NCI-H69 (cell line): ENCODE measurements around the gene TMA16.
A peak's percentile ranks its signal among the peaks of the same experiment; 100 is the strongest.
"Not testable (repeated sequence)": the region's sequence is repeated elsewhere in the genome, so short reads cannot be mapped to it uniquely, and the experiment has no call there.

ENCODE experiments used
- DNase-seq: peaks from one replicate; lab custom pipeline; 2025; lab: John Stamatoyannopoulos, UW

TMA16 gene

DNA sequence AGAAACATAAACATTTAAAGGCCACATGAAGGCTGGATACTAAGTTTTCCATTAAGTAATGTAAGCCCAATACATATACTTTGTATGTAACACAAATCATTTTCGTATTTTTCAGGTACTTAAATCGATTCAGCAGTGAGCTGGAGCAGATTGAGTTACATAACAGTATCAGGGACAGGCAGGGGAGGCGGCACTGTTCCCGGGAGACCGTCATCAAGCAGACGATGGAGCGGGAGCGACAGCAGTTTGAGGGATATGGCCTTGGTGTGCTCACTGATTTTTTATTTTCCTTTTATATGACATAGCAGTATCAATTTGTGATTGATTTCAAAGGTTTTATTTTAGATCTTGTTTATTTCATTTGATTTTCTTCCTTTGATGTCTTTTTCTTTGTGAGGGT, 20.7 kb downstream of the TMA16 start:
- DNase-seq = no peak

DNA sequence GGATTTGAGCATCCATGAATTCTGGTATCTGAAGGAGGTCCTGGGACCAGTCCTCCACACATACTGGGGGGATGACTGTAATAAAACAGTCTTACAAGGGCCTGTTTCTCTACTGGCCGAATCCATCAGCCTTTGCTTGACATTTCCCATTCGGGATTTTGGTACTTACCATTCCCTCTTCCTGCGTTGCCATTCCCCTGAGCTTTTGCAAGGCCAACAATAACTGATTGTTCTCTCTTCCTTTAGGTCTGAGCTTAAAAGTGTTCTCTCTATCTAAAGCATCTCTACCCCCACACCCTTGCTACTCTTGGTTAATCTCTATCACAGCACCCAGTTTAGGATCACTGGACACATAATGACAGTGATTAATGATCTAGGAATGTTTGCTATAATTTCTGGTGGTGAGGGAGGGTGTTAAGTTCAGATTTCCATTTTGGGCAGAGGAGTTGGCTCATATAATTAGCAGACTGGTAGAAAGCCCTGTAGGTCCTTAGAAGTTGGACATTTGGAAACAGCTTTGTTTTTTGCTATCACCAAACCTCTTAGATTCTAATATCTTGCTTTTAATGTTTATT, 29.4 kb downstream of the TMA16 start:
- peak; percentile 1 for DNase-seq

DNA sequence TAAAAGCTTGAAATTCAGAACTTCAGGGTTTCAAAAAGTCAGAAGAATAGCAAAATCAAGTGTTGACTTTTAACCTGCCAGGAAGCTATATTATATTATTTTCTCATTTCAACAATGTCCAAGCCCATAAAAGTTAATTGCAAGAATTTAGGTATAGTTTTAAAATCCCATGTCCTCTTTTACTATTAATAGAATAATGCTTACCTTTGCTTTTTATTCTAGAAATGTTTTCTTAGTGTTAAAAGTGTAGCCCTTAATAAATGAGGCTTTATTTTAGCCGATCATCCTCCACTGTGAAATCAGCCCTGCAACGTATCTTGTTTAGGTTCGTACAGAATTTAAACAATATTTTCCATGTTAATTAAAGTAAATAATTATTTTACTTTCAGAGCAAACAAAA, 31.5 kb downstream of the TMA16 start:
- no peak for DNase-seq

DNA sequence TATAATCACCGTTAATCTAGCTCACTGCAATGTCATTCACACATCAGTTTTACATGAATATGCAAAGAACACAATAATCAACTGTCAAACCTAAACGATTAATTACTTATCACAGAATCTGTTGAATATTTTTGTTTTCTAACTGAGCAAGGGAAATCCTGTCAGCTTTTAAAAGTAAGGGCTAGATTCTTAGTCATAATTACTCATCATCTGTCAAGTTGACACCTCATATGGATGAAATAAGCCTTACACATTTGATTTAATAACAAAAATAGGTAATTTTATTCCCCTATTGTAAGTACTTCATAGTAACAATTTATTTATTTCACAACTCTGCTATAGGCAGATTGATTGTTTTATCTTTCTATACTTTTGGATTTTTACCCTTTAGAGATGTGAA, 32.7 kb downstream of the TMA16 start:
- DNase-seq = no peak

DNA sequence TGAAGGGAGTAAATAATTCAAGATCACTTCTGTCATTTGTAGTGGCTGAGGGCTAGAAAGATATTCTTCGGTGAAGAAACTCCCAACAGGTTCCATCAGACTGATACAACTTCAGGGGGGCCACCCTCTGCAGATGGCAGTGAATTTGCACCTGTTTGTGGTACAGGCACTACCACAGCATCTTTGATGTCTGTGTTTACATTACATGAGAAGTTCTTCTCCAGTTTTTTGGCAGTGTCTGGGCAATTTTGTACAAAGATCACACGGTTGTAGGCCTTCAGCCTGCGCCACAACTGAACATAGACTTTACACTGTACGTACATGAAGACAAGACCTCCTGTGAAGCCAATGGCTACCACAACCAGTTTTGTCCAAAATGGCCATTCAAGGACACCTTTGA, 34.2 kb downstream of the TMA16 start:
- no peak for DNase-seq

- DNase-seq = no peak
Measured at GRCh38 chr4:163534056-163534455, 39.6 kb downstream of the TMA16 start.

DNA sequence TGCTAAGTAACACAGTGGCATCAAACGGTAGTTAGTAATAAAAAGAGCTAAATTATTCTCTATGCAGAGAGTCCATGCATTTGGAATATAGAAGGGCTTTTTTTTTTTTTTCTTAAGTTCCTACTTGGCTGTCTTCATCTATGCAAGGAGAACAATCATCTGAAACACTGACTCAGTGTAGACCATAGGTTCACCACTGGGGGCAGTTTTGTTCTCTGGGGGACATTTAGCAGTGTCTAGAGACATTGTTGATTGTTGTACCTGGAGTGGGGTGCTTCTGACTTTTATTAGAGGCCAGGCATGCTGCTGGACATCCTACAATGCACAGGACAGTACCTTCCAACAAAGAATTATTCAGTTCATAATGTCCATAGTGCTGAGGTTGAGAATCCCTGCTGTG, 41.2 kb downstream of the TMA16 start:
- DNase-seq = peak; percentile 1

GRCh38 chr4:163536091-163536490, 41.6 kb downstream of the TMA16 start:
- no peak for DNase-seq

DNA sequence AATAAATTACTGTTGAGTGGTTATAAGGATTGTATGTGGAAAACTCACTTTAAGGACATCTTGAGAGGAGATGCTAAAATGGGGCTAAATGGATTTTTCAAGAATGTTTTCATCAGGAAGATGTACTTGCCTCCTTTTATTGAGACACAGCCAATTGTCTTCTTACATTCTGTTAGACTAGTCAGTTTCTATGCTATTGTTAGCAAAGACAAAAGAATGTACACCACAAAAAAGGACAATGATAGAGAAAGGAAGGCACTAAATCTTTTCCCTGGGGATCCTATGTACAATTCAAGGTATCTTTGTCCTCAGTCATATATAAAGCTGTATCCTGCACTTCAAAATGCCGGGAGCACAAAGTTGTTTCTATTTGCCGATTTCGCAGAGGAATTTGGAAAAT, 42.6 kb downstream of the TMA16 start:
- DNase-seq = no peak

DNA sequence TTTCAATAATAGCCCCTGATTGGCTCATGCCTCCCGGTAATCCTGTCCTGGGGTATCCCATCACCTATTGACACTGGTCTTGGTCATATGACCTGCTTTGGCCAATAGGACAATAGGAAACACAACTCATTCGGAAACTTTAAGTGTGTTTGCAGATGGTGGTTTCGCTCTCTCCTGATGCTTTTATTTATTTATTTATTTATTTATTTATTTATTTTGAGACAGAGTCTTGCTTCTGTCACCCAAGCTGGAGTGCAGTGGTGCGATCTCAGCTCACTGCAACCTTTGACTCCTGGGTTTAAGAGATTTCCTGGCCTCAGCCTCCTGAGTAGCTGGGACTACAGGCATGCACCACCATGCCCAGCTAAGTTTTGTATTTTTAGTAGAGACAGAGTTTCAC, 44.3 kb downstream of the TMA16 start:
- DNase-seq = not testable (repeated sequence)

DNA sequence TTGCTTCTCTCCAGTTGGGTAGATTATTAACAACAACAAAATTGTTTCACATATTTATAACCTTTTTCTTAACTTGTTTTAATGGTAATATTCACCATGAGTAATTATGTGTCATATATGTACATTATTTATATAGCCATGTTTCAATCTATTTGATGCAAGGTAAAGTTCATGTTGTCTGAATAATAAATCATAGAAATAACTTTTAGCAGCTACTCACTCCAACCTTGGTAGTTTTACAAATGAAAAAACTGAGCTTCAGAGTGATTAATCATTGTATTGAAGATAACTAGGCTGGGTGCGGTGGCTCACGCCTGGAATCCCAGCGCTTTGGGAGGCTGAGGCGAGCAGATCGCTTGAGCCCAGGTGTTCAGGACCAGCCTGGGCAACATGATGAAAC, 46.0 kb downstream of the TMA16 start:
- no peak for DNase-seq

GRCh38 chr4:163540977-163541376, 46.5 kb downstream of the TMA16 start:
- DNase-seq = no peak

DNA sequence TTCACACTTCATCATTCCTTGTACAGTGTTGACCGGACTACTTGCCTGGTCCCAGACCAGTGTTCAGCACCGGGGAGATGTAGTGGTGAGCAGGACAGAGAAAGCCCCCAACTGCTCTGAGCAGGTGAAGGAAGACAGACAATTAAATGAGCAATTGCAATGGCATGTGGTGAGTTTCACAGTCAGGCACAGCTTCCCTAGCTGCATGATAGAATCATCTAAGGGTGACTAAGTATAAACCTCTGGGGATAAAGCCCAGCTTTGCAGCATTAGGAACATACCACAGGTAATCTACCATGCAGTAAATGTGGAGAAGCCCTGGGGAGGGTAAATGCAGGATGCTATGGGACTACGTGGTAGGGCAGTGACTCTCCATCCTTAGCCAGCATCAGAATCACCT, 47.8 kb downstream of the TMA16 start:
- no peak for DNase-seq

GRCh38 chr4:163544407-163545038, 50.0 kb downstream of the TMA16 start:
- peak; percentile 54 for DNase-seq

DNA sequence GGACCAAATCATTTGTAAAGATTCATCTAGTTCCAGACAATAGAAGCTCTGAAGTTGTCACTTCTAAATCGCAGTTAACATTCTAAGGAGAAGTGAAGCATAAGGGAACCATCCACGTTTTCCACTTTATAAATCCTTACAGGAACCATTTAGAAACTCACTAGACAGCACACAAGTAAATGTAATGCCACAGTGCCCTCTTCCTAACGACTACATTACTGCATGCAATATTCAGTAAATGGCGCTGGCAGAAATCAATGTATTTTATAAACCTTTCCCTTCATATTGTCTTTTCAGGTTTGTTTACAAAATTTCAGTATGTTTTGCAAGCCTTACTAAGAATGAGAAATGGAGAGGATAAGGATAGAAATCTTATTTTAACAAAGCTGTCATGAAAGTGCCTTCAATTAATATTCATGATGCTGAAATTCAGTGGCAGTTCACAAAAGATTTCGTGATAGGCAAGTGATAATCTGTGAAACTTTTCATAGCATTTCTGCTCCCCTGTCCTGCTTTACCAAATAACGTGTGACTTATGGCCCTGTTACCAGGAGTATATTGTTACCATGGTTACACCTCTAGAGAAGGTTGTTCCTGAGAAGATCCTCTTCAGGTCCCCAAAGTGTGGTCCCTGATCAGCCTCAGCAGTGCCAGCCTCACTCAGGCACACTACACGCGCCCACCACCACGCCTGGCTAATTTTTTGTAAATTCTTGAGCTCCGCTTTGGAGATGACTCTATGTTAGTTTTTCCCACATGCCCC, 54.2 kb downstream of the TMA16 start:
- peak; percentile 43 for DNase-seq

GRCh38 chr4:163550869-163551267, 56.4 kb downstream of the TMA16 start:
- DNase-seq = no peak

DNA sequence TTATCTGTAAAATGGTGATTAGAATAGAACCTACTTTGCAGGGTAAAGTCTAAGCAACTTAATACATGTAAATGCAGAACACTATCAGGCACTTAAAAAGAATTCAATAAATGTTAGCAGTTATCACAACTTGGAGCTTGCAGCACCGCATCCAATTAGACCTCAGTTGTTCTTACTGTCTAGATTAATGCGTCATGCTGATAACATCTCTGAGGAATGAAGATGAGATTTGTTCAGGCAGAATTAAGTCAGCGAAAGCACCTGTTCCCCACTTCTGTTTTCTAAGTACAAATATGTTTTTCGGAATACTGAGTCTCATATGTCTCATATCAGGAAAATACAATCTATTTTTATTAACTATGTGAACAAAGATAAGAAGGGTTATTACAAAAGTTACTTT, 58.7 kb downstream of the TMA16 start:
- DNase-seq = no peak

- peak; percentile 30 for DNase-seq
Measured at GRCh38 chr4:163554870-163555465, 60.5 kb downstream of the TMA16 start.

DNA sequence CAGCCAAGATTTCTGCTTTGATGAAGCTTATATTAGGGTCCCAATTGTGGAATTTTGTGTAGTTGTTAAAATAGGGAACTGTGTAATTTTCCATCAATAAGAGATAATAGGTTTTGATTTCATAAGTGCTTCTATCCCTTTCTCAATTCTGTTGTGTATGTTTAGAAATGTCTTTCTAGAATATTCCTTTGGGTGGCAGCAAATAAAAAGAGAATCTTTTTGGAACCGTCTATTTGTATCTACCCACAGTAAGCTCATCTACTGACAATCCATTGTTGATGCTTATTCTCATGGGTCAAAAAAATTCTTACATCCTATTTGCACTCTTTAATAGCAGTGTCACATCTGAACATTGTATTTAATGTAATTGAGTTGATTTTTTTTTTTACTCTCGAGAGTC, 61.7 kb downstream of the TMA16 start:
- DNase-seq = peak; percentile 26

DNA sequence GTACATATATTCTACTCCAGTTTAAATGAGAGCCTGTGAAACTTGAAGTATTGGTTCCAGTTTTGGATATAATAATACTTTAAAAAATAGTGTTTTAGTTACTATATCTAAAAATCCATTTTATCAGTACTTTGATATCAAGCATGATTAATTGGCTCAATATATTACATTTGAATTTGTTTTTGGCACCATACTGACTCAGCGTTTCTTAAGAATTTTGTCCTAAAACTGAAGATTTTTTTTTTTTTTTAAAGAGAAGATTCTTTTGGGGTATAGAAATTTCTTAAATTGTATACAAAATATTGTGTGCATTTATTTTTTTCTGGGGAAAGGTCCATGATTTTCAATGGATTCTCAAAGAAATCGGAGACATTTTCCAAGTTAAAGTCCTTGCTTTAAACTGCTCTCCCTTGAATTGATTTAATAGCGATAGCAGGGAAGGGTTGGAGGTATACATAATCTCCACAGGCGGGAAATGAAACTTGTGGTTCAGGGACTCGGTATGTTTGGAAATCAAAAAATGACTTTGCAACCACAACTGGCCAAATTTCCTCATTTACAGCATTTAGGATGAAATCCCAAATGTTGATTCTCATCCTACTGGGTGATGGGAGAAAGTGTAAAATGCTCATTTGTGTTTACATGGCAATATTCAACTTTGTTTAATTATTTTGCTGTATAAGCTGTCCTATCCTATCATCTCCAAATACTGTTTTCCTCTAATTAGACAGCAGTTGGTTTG, 62.3 kb downstream of the TMA16 start:
- DNase-seq = no peak

- peak; percentile 23 for DNase-seq
Measured at GRCh38 chr4:163558539-163559044, 64.1 kb downstream of the TMA16 start.

GRCh38 chr4:163562496-163562895, 68.0 kb downstream of the TMA16 start:
- no peak for DNase-seq
